HG02884 (cell line): ENCODE results near the gene ZSWIM6.

Experiments
- ATAC-seq: cut with Tn5 transposase; IDR thresholded peaks from one replicate; pipeline ENCODE4 v1.9.1; 2021; ENCODE audit warnings: mild to moderate bottlenecking, moderate library complexity; ENCODE audit not compliant: unreplicated experiment

ZSWIM6 gene

GRCh38 chr5:61306531-61307131, 25.4 kb upstream of the ZSWIM6 start:
- peak; percentile 84 for ATAC-seq

- no peak for ATAC-seq
Measured at GRCh38 chr5:61307191-61307590, 24.9 kb upstream of the ZSWIM6 start.

GRCh38 chr5:61307611-61308010, 24.4 kb upstream of the ZSWIM6 start:
- no peak for ATAC-seq

GRCh38 chr5:61308712-61309111, 23.3 kb upstream of the ZSWIM6 start:
- ATAC-seq = no peak

GRCh38 chr5:61309115-61309514, 22.9 kb upstream of the ZSWIM6 start:
- no peak for ATAC-seq

GRCh38 chr5:61311056-61311610, 20.9 kb upstream of the ZSWIM6 start:
- ATAC-seq = no peak

GRCh38 chr5:61311836-61312808, 19.9 kb upstream of the ZSWIM6 start:
- ATAC-seq = no peak

GRCh38 chr5:61313960-61314681, 17.9 kb upstream of the ZSWIM6 start:
- ATAC-seq = no peak

- ATAC-seq = no peak
Measured at GRCh38 chr5:61318376-61318775, 13.7 kb upstream of the ZSWIM6 start.

- ATAC-seq = peak; percentile 98
Measured at GRCh38 chr5:61319388-61320146, 12.5 kb upstream of the ZSWIM6 start.

- no peak for ATAC-seq
Measured at GRCh38 chr5:61320860-61321259, 11.2 kb upstream of the ZSWIM6 start.

- ATAC-seq = no peak
Measured at GRCh38 chr5:61321669-61322068, 10.4 kb upstream of the ZSWIM6 start.

GRCh38 chr5:61322738-61323725, 9.0 kb upstream of the ZSWIM6 start:
- no peak for ATAC-seq

- peak; percentile 49 for ATAC-seq
Measured at GRCh38 chr5:61327760-61328753, 4.0 kb upstream of the ZSWIM6 start.

- ATAC-seq = no peak
Measured at GRCh38 chr5:61328791-61329549, 3.1 kb upstream of the ZSWIM6 start.

GRCh38 chr5:61329550-61330128, 2.4 kb upstream of the ZSWIM6 start:
- no peak for ATAC-seq

- ATAC-seq = peak; percentile 0
Measured at GRCh38 chr5:61330341-61330844, 1.7 kb upstream of the ZSWIM6 start.
